Measurements from ENCODE around the gene LRCH1.

DNA sequence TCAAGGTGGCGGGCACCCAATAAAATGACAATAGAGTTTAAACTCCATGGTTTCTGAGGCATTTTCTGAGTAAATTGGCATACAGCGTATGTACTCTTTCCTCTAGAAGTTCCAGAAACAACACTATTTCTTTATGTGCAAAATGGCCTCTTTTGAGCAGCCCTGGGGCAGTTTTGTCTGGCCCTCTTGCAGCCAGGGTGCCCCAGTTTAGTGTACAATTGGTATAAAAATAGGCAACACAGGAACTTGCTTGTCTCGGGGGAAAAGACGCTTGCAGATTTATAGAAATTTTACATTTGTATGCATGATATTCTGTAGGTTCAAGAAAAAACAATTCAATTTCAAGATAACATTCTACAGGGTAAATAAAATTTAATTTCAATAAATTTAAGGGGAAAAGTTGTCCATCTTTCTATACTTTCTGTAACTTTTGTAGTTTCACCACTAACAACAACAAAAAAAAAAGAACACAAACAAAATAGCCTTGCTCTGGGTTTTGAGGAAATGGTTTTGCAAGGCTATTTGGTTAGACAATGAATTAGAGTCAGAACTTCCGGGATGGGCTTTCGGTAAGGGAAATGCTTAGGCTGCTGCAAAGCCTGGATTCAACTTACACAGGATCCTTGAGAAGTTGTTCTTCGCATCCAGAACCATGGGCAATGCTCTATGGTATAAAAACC is 45.3 kb downstream of the LRCH1 start:
- TF ChIP-seq SUZ12 (IDR thresholded peaks at IDR 0.05) (no peak), SP1 (IDR thresholded peaks at IDR 0.05) (no peak), NFRKB (IDR thresholded peaks at IDR 0.05) (no peak), FOXK2 (IDR thresholded peaks at IDR 0.05) (no peak), ELF4 (IDR thresholded peaks at IDR 0.05) (no peak), HDGF (IDR thresholded peaks at IDR 0.05; ENCODE audit: borderline replicate concordance) (no peak), FOXM1 (IDR thresholded peaks at IDR 0.05; ENCODE audit: borderline replicate concordance) (no peak), TARDBP (IDR thresholded peaks at IDR 0.05) (no peak), FOXA1 (IDR thresholded peaks at IDR 0.05) (no peak), BHLHE40 (IDR thresholded peaks at IDR 0.05; ENCODE audit: borderline replicate concordance) (no peak), ZNF384 (IDR thresholded peaks at IDR 0.05) (no peak), CTBP1 (IDR thresholded peaks at IDR 0.05; ENCODE audit: borderline replicate concordance) (no peak), LEF1 (IDR thresholded peaks at IDR 0.05; ENCODE audit: borderline replicate concordance) (no peak)
- TF ChIP-seq, protein P1, sequence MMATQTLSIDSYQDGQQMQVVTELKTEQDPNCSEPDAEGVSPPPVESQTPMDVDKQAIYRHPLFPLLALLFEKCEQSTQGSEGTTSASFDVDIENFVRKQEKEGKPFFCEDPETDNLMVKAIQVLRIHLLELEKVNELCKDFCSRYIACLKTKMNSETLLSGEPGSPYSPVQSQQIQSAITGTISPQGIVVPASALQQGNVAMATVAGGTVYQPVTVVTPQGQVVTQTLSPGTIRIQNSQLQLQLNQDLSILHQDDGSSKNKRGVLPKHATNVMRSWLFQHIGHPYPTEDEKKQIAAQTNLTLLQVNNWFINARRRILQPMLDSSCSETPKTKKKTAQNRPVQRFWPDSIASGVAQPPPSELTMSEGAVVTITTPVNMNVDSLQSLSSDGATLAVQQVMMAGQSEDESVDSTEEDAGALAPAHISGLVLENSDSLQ (IDR thresholded peaks at IDR 0.05): no peak

Data from HEK293T (cell line).